SU-DHL-6 (cell line): Measurements from ENCODE around the gene PTPRK.

Source experiments
- H2AFZ ChIP-seq: fragments of 200-600 bp; sonication (generic); 2 replicates; pipeline ENCODE4 v1.6.1; 2014; ENCODE audit warnings: low read depth, mild to moderate bottlenecking, moderate library complexity, mixed read lengths, antibody characterized with exemption, low read length; ENCODE audit not compliant: severe bottlenecking
- H3F3A ChIP-seq: fragments of 200-600 bp; shearing (Covaris generic); 2 replicates; pipeline ENCODE4 v1.6.0; 2016; ENCODE audit warnings: antibody characterized with exemption, mild to moderate bottlenecking; ENCODE audit not compliant: insufficient read depth
- H3K27ac ChIP-seq: fragments of 200-600 bp; sonication (generic); 2 replicates; pipeline ENCODE4 v1.5.1; 2016; ENCODE audit warnings: low read depth, mild to moderate bottlenecking, low read length, moderate library complexity, mixed read lengths
- H3K27me3 ChIP-seq: fragments of 200-600 bp; sonication (generic), shearing (Covaris generic); 2 replicates; pipeline ENCODE4 v1.6.0; 2014; ENCODE audit warnings: mild to moderate bottlenecking, low read length
- H3K36me3 ChIP-seq: fragments of 200-600 bp; sonication (generic); 2 replicates; pipeline ENCODE4 v1.6.1; 2014; ENCODE audit warnings: mild to moderate bottlenecking, low read length, mixed read lengths
- H3K4me2 ChIP-seq: fragments of 300-600, 200-600 bp; shearing (Covaris generic), sonication (generic); 2 replicates; pipeline ENCODE4 v1.6.0; 2014; ENCODE audit warnings: low read length, low read depth, mild to moderate bottlenecking; ENCODE audit not compliant: poor library complexity, severe bottlenecking
- H3K4me3 ChIP-seq: fragments of 200-600 bp; sonication (generic); 2 replicates; pipeline ENCODE4 v1.5.1; 2014; ENCODE audit warnings: antibody characterized with exemption, low read length, mild to moderate bottlenecking, mixed read lengths; ENCODE audit not compliant: insufficient read depth, poor library complexity, severe bottlenecking
- H3K79me2 ChIP-seq: fragments of 200-600 bp; sonication (generic); 2 replicates; pipeline ENCODE4 v1.6.1; 2014; ENCODE audit warnings: mild to moderate bottlenecking, low read length, moderate library complexity; ENCODE audit not compliant: insufficient read depth
- H3K9ac ChIP-seq: fragments of 200-600 bp; sonication (generic); 2 replicates; pipeline ENCODE4 v1.7.0; 2014; ENCODE audit warnings: mild to moderate bottlenecking, low read length
- H3K9me2 ChIP-seq: fragments of 200-600 bp; sonication (generic); replicated peaks from 2 replicates; pipeline ENCODE4 v1.6.1; 2014; ENCODE audit warnings: low read length; ENCODE audit not compliant: insufficient read depth
- H3K9me3 ChIP-seq: fragments of 200-600 bp; sonication (generic); 2 replicates; pipeline ENCODE4 v1.6.1; 2014; ENCODE audit warnings: low read length, mixed read lengths; ENCODE audit not compliant: insufficient read depth
- H4K20me1 ChIP-seq: fragments of 200-600 bp; sonication (generic); 2 replicates; pipeline ENCODE4 v1.6.1; 2014; ENCODE audit warnings: low read depth, mild to moderate bottlenecking, antibody characterized with exemption, low read length, moderate library complexity, mixed read lengths
- EZH2phosphoT487 ChIP-seq: fragments of 200-600 bp; sonication (generic), shearing (Covaris generic); conservative IDR thresholded peaks from 2 replicates; pipeline ENCODE4 v1.6.1; 2018; ENCODE audit warnings: mild to moderate bottlenecking, antibody characterized with exemption, low read length, moderate library complexity, mixed read lengths
- TF ChIP-seq, protein P1 (sequence below): fragments of 200-600 bp; sonication (generic); IDR thresholded peaks from one replicate; pipeline ENCODE4 v1.5.1; 2017; ENCODE audit warnings: antibody characterized with exemption, mild to moderate bottlenecking, low read length, moderate library complexity; ENCODE audit not compliant: insufficient read depth, poor library complexity, severe bottlenecking

PTPRK gene

DNA sequence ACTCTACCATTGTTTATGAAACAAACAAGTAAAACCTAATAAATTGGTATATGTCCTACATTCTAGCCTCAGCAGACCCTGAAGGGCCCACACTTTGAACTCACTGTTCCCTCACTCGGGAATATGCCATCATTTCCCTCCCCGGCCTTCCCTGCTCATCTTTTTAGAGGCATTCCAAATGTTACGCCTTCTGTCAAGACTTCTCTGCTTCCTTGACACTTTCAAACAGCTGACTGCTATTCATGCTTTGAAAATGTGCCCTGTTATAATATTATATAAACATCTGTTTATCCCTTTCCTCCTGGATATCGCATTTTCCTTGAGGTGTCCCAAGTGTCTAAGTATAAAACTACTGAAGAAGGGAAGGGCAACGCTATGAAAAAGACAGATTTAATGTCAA is 370.0 kb downstream of the PTPRK start:
- Histone ChIP-seq H3K4me2 (no peak overlapping the region), H3K27me3 (no peaks in the 10 kb centered on the region), H3K9ac (no peak overlapping the region), H4K20me1 (no peaks in the 10 kb centered on the region), H3K9me3 (no peaks in the 10 kb centered on the region), H3K36me3 (no peaks in the 10 kb centered on the region), H3F3A (no peaks in the 10 kb centered on the region), H3K4me3 (no peak overlapping the region), H3K79me2 (no peaks in the 10 kb centered on the region), H3K9me2 (no peaks in the 10 kb centered on the region), H2AFZ (no peak overlapping the region), H3K27ac (no peak overlapping the region)
- no peak for TF ChIP-seq EZH2phosphoT487
- TF ChIP-seq, protein P1, sequence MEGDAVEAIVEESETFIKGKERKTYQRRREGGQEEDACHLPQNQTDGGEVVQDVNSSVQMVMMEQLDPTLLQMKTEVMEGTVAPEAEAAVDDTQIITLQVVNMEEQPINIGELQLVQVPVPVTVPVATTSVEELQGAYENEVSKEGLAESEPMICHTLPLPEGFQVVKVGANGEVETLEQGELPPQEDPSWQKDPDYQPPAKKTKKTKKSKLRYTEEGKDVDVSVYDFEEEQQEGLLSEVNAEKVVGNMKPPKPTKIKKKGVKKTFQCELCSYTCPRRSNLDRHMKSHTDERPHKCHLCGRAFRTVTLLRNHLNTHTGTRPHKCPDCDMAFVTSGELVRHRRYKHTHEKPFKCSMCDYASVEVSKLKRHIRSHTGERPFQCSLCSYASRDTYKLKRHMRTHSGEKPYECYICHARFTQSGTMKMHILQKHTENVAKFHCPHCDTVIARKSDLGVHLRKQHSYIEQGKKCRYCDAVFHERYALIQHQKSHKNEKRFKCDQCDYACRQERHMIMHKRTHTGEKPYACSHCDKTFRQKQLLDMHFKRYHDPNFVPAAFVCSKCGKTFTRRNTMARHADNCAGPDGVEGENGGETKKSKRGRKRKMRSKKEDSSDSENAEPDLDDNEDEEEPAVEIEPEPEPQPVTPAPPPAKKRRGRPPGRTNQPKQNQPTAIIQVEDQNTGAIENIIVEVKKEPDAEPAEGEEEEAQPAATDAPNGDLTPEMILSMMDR = no peak

DNA sequence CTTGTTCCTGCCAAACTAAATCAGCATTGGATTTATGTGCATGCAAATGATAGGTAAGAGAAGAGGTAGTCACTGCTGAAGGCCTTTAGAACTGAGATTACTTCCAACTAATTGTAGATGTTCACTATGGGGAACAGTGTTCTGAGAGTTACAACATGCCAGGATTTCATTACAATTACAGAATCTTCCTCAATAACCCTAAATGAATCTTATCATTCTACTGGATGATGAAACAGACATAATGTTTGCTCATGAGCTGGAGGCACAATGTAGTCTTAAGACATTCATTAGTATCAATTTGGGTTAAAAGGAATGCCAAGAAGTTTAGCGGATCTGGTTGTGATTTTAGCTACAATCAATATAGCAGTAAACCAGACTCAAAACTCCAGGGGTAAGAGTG is 370.6 kb downstream of the PTPRK start:
- TF ChIP-seq, protein P1 = no peak
- TF ChIP-seq EZH2phosphoT487 = no peak
- H3K4me3 ChIP-seq = no peak overlapping the region
- no peaks in the 10 kb centered on the region for H3K36me3 ChIP-seq
- H3K9me2 ChIP-seq = no peaks in the 10 kb centered on the region
- no peaks in the 10 kb centered on the region for H3K79me2 ChIP-seq
- H4K20me1 ChIP-seq = no peaks in the 10 kb centered on the region
- H3K4me2 ChIP-seq = no peak overlapping the region
- H3K9me3 ChIP-seq = no peaks in the 10 kb centered on the region
- H3K27me3 ChIP-seq = no peaks in the 10 kb centered on the region
- no peak overlapping the region for H2AFZ ChIP-seq
- H3F3A ChIP-seq = no peaks in the 10 kb centered on the region
- no peak overlapping the region for H3K27ac ChIP-seq
- no peak overlapping the region for H3K9ac ChIP-seq

DNA sequence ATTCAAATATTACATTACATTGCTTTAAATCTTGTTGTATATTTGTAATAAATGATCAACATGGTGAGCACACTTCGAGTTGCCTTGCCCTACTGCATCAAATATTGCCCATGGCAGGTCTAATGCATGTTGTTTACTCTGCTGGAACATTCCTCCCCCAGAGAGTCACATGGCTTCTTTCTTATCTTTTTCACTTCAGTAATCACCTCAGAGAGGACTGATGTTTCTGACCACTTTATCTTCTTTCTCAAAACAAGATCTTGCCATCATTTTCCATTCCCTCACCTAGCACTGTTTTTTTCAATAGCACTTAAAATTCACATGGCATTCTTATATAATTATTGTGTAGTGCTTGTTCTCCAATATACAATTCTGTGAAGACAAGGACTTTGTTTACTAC is 376.1 kb downstream of the PTPRK start:
- H3K27me3 ChIP-seq = no peaks in the 10 kb centered on the region
- no peaks in the 10 kb centered on the region for H3K9me3 ChIP-seq
- no peak overlapping the region for H3K27ac ChIP-seq
- no peaks in the 10 kb centered on the region for H3K9me2 ChIP-seq
- H3K79me2 ChIP-seq = no peaks in the 10 kb centered on the region
- H3K4me2 ChIP-seq = no peak overlapping the region
- H3K4me3 ChIP-seq = no peak overlapping the region
- H4K20me1 ChIP-seq = no peaks in the 10 kb centered on the region
- no peaks in the 10 kb centered on the region for H3F3A ChIP-seq
- no peaks in the 10 kb centered on the region for H3K36me3 ChIP-seq
- TF ChIP-seq EZH2phosphoT487 = no peak
- TF ChIP-seq, protein P1 = no peak
- no peak overlapping the region for H2AFZ ChIP-seq
- no peak overlapping the region for H3K9ac ChIP-seq
